Panc1 (cell line): ENCODE measurements around the gene REEP2. TPM values are rescaled to one million over a fixed set of nuclear protein-coding genes. Genes with fewer than 3 reads are reported as not detected.

ENCODE experiments used
- ATAC-seq: fragments of 200-7000 bp; cut with Tn5 transposase; 2 replicates; pipeline ENCODE4 v1.9.1; 2020; ENCODE audit warnings: mild to moderate bottlenecking, moderate library complexity
- BruUV-seq: library from RNA; stranded (reverse); fragments of 400-500 nt; replicated peaks from 2 replicates; lab custom pipeline; 2021; lab: Mats Ljungman, UMichigan
- CTCF ChIA-PET: fragments of 300-600 bp; sonication (Branson Sonifier 250); formaldehyde crosslinking; loops from one replicate; lab custom pipeline; 2022; ENCODE audit warnings: antibody characterized with exemption; lab: Charles Lee
- POLR2A ChIA-PET: fragments of 300-600 bp; sonication (Branson Sonifier 250); formaldehyde crosslinking; loops from one replicate; lab custom pipeline; 2022; ENCODE audit warnings: antibody characterized with exemption; lab: Charles Lee
- DNase-seq: peaks from one replicate; pipeline ENCODE4 v3.0.0-alpha.2; 2010; ENCODE audit warnings: low read depth, low spot score
- H3K27ac ChIP-seq: 2 replicates; pipeline ENCODE4 v1.5.1; 2011; ENCODE audit warnings: mild to moderate bottlenecking, low read length, inconsistent platforms
- H3K27me3 ChIP-seq: fragments of 200-500 bp; sonication (Bioruptor generic); 2 replicates; pipeline ENCODE4 v1.6.0; 2014; ENCODE audit warnings: low read length, inconsistent platforms; ENCODE audit not compliant: control insufficient read depth, insufficient read depth
- H3K36me3 ChIP-seq: fragments of 200-500 bp; sonication (Bioruptor generic); 2 replicates; pipeline ENCODE4 v1.5.1; 2014; ENCODE audit warnings: inconsistent platforms, mild to moderate bottlenecking, low read length, moderate library complexity; ENCODE audit not compliant: control insufficient read depth, insufficient read depth
- H3K4me1 ChIP-seq: 2 replicates; pipeline ENCODE4 v1.5.1; 2011; ENCODE audit warnings: inconsistent platforms, mild to moderate bottlenecking, low read length, moderate library complexity; ENCODE audit not compliant: control insufficient read depth, insufficient read depth
- H3K4me3 ChIP-seq, 2 experiments: 2 replicates each; pipeline ENCODE4 v1.5.1; 2011 to 2012; ENCODE audit warnings: low read depth in 2 of 2, low read length in 2 of 2, mild to moderate bottlenecking in 2 of 2, inconsistent platforms in 1 of 2, moderate library complexity in 1 of 2
- H3K9me3 ChIP-seq: fragments of 200-500 bp; sonication (Bioruptor generic); 2 replicates; pipeline ENCODE4 v1.5.1; 2014; ENCODE audit warnings: low read depth, mild to moderate bottlenecking, inconsistent platforms, low read length, moderate library complexity; ENCODE audit not compliant: control insufficient read depth, insufficient read depth
- POLR2AphosphoS5 ChIP-seq: IDR thresholded peaks from 2 replicates; pipeline ENCODE4 v1.6.1; 2012; ENCODE audit warnings: mild to moderate bottlenecking, low read depth, low read length, moderate library complexity
- SIN3A ChIP-seq: IDR thresholded peaks from 2 replicates; pipeline ENCODE4 v1.6.1; 2012; ENCODE audit warnings: low read depth, mild to moderate bottlenecking, low read length, moderate library complexity, borderline replicate concordance; ENCODE audit not compliant: insufficient read depth
- TCF7L2 ChIP-seq: IDR thresholded peaks from 2 replicates; pipeline ENCODE4 v1.6.1; 2011; ENCODE audit warnings: mild to moderate bottlenecking, low read depth, low read length, inconsistent platforms
- in situ Hi-C: cut with HindIII; loops from 2 replicates; pipeline ENCODE4 v1.10.0; 2016; ENCODE audit warnings: low sequenced_read_pairs, low pct_unique_long_range_greater_than_20kb
- intact Hi-C: fragments of 100-400 bp; cut with micrococcal nuclease; formaldehyde crosslinking; loops from one replicate; pipeline ENCODE4 v1.10.0; 2022; ENCODE audit not compliant: unreplicated experiment
- total RNA-seq: library from RNA; stranded (reverse); gene quantifications from one replicate; pipeline ENCODE4 v1.2.1, GENCODE V29; 2021; ENCODE audit not compliant: unreplicated experiment
- TF ChIP-seq, protein P1 (sequence below): fragments of 450-650 bp; IDR thresholded peaks from 2 replicates; pipeline ENCODE4 v1.5.1; 2017; ENCODE audit warnings: mild to moderate bottlenecking
- TF ChIP-seq, protein P2 (sequence below), 2 experiments: IDR thresholded peaks; 2 replicates each; pipeline ENCODE4 v1.6.1; 2011 to 2012; ENCODE audit warnings: low read depth in 2 of 2, control low read depth in 1 of 2, low read length in 1 of 2, mild to moderate bottlenecking in 1 of 2, moderate library complexity in 1 of 2; ENCODE audit not compliant: insufficient read depth in 1 of 2

Gene REEP2
- total RNA-seq, 1 experiment from 2014 or later, result 6.5 TPM

DNA sequence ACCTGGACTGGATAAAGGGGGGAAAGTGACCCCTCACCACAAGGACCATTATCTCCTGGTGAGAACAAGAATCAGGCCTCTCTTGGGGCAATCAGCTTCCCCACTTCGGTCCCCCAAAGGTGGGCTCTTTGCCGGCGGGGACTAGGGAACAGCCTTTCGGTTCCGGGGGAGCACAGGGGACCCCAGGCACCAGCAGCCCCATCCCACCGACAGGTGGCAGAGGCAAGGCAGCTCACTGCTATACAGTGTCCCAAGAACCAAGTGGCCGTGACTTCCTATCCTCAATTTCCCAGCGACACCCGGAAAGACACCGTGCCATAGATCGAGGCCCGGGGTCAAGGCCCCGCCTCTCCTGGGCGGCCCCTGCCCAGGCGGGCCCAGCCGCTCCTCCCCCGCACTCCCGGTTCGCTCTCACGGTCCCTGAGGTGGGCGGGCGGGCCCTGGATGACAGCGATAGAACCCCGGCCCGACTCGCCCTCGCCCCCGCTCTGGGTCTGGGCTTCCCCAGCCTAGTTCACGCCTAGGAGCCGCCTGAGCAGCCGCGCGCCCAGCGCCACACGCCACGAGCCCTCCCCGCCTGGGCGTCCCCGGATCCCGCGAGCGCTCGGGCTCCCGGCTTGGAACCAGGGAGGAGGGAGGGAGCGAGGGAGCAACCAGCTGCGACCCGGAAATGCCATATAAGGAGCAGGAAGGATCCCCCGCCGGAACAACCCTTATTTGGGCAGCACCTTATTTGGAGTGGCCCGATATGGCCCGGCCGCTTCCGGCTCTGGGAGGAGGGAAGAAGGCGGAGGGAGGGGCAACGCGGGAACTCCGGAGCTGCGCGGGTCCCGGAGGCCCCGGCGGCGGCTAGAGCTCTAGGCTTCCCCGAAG is 25.8 kb downstream of the REEP2 start:
- ChIA-PET CTCF (interaction anchor here (0.6 to 0.9 kb wide), 2 partner anchors 32 to 39 kb away, joined by 3 to 4 read pairs; no protein-coding TSS in a partner anchor), POLR2A (interaction anchor here (0.5 to 1.0 kb wide), 3 partner anchors 10 to 106 kb away, joined by 3 to 4 read pairs (median 3); no protein-coding TSS in a partner anchor)
- H3K4me3 ChIP-seq, result peak overlapping the region; percentile 81 to 87
- in situ Hi-C loops (no loop called here), intact Hi-C loops (no loop called here)
- no peaks in the 10 kb centered on the region for H3K36me3 ChIP-seq
- no peak; the same call in 1 of the 2 replicates for TF ChIP-seq SIN3A
- TF ChIP-seq POLR2AphosphoS5, result 0 out of 2 replicates have a peak, but pooled peaks have one; percentile 17
- DNase-seq (peak; percentile 96), ATAC-seq (peak; percentile 87)
- no peaks in the 10 kb centered on the region for H3K27me3 ChIP-seq
- no peaks in the 10 kb centered on the region for H3K9me3 ChIP-seq
- H3K4me1 ChIP-seq, result peaks cover 5% of the 10 kb centered on the region; the same call in 1 of the 2 replicates
- BruUV-seq, result no TSS peak
- H3K27ac ChIP-seq, result peak overlapping the region; percentile 97

DNA sequence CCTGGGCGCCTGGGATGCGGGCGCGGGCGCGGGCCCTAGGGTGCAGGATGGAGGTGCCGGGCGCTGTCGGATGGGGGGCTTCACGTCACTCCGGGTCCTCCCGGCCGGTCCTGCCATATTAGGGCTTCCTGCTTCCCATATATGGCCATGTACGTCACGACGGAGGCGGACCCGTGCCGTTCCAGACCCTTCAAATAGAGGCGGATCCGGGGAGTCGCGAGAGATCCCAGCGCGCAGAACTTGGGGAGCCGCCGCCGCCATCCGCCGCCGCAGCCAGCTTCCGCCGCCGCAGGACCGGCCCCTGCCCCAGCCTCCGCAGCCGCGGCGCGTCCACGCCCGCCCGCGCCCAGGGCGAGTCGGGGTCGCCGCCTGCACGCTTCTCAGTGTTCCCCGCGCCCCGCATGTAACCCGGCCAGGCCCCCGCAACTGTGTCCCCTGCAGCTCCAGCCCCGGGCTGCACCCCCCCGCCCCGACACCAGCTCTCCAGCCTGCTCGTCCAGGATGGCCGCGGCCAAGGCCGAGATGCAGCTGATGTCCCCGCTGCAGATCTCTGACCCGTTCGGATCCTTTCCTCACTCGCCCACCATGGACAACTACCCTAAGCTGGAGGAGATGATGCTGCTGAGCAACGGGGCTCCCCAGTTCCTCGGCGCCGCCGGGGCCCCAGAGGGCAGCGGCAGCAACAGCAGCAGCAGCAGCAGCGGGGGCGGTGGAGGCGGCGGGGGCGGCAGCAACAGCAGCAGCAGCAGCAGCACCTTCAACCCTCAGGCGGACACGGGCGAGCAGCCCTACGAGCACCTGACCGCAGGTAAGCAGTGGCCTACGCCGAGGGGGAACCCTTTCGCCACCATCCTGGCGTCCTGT is 26.6 kb downstream of the REEP2 start, which contains the start of gene EGR1:
EGR1 (plus strand) TSS at position 219 of the 864 bp plus-strand sequence; CDS start at position 502, 283 bp downstream.
- peak within 1 kb of the TSS; percentile 81 to 87 for H3K4me3 ChIP-seq
- in situ Hi-C loops, result no loop called here
- intact Hi-C loops, result no loop called here
- H3K36me3 ChIP-seq, result no peaks in the 10 kb centered on the region
- H3K9me3 ChIP-seq, result no peaks in the 10 kb centered on the region
- BruUV-seq, result no TSS peak
- peaks cover 5% of the 10 kb centered on the region; the same call in 1 of the 2 replicates for H3K4me1 ChIP-seq
- POLR2A ChIA-PET, result interaction anchor here (0.5 to 0.8 kb wide), 3 partner anchors 10 to 107 kb away, joined by 3 to 13 read pairs (median 3); no protein-coding TSS in a partner anchor
- peak; percentile 61 for DNase-seq
- no peaks in the 10 kb centered on the region for H3K27me3 ChIP-seq
- TF ChIP-seq SIN3A, result 0 out of 2 replicates have a peak, but pooled peaks have one; percentile 72
- no peak for TF ChIP-seq TCF7L2
- CTCF ChIA-PET, result interaction anchor here (0.6 to 0.9 kb wide), 3 partner anchors 31 to 222 kb away, joined by 3 to 11 read pairs (median 4); no protein-coding TSS in a partner anchor
- peak; percentile 80 for ATAC-seq
- peak within 1 kb of the TSS; percentile 97 for H3K27ac ChIP-seq

DNA sequence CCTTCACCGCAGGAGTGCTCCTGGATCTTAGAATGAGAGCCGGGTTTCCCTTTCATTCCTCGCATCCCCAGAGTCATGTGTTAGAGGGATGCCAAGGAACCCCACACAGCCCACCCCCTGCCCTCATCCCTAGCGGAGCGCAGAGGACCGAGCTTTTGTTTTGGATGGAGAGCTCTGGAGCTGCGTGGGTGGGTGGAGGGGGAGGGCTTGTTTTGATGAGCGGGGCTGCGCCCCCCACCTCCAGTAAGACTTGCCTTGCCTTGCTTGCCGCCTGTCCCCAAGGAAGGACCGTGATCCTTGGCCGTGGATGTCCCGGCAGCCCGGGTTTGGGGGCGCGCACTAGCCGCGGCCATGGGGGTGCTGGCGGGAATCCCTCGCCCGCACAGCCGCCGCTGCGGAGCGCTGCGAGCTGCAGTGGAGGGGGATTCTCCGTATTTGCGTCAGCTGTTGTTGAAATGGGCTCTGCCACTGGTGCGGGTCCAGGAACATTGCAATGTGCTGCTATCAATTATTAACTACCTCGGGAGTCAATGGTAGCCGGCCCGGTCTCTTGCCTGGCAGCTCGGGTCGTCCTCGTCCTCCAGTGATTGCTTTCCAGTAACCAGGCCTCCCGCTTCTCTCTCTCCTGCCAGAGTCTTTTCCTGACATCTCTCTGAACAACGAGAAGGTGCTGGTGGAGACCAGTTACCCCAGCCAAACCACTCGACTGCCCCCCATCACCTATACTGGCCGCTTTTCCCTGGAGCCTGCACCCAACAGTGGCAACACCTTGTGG is 27.5 kb downstream of the REEP2 start:
- Histone ChIP-seq H3K4me3 (peak overlapping the region; percentile 80 to 81), H3K27me3 (no peaks in the 10 kb centered on the region), H3K4me1 (peaks cover 5% of the 10 kb centered on the region; the same call in 1 of the 2 replicates), H3K9me3 (no peaks in the 10 kb centered on the region), H3K27ac (no peak overlapping the region), H3K36me3 (no peaks in the 10 kb centered on the region)
- ChIA-PET POLR2A (interaction anchor here (0.6 kb wide), 2 partner anchors 10 to 515 kb away, joined by 3 to 13 read pairs; no protein-coding TSS in a partner anchor), CTCF (interaction anchor here (0.6 kb wide), 1 partner anchor 223 kb away, joined by 11 read pairs; no protein-coding TSS in a partner anchor)
- intact Hi-C loops, result no loop called here
- ATAC-seq, result no peak
- no peak for DNase-seq
- in situ Hi-C loops, result no loop called here
- no TSS peak for BruUV-seq
- TF ChIP-seq, protein P1, sequence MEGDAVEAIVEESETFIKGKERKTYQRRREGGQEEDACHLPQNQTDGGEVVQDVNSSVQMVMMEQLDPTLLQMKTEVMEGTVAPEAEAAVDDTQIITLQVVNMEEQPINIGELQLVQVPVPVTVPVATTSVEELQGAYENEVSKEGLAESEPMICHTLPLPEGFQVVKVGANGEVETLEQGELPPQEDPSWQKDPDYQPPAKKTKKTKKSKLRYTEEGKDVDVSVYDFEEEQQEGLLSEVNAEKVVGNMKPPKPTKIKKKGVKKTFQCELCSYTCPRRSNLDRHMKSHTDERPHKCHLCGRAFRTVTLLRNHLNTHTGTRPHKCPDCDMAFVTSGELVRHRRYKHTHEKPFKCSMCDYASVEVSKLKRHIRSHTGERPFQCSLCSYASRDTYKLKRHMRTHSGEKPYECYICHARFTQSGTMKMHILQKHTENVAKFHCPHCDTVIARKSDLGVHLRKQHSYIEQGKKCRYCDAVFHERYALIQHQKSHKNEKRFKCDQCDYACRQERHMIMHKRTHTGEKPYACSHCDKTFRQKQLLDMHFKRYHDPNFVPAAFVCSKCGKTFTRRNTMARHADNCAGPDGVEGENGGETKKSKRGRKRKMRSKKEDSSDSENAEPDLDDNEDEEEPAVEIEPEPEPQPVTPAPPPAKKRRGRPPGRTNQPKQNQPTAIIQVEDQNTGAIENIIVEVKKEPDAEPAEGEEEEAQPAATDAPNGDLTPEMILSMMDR, result no peak
- TF ChIP-seq TCF7L2, result no peak
- TF ChIP-seq SIN3A, result no peak
- TF ChIP-seq, protein P2, sequence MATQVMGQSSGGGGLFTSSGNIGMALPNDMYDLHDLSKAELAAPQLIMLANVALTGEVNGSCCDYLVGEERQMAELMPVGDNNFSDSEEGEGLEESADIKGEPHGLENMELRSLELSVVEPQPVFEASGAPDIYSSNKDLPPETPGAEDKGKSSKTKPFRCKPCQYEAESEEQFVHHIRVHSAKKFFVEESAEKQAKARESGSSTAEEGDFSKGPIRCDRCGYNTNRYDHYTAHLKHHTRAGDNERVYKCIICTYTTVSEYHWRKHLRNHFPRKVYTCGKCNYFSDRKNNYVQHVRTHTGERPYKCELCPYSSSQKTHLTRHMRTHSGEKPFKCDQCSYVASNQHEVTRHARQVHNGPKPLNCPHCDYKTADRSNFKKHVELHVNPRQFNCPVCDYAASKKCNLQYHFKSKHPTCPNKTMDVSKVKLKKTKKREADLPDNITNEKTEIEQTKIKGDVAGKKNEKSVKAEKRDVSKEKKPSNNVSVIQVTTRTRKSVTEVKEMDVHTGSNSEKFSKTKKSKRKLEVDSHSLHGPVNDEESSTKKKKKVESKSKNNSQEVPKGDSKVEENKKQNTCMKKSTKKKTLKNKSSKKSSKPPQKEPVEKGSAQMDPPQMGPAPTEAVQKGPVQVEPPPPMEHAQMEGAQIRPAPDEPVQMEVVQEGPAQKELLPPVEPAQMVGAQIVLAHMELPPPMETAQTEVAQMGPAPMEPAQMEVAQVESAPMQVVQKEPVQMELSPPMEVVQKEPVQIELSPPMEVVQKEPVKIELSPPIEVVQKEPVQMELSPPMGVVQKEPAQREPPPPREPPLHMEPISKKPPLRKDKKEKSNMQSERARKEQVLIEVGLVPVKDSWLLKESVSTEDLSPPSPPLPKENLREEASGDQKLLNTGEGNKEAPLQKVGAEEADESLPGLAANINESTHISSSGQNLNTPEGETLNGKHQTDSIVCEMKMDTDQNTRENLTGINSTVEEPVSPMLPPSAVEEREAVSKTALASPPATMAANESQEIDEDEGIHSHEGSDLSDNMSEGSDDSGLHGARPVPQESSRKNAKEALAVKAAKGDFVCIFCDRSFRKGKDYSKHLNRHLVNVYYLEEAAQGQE (IDR thresholded peaks at IDR 0.05; ENCODE audit: insufficient read depth in 1 of 2, low read depth in 2 of 2, low read length in 1 of 2), result no peak
- no peak for TF ChIP-seq POLR2AphosphoS5
